HepG2 (cell line): ENCODE measurements around the gene TUBGCP6. TPM values are rescaled to one million over a fixed set of nuclear protein-coding genes. Genes with fewer than 3 reads are reported as not detected.

Experiments
- FUBP1 ChIP-seq: sonication (generic); formaldehyde crosslinking; IDR thresholded peaks from 2 replicates; pipeline ENCODE4 v1.5.1; 2020; ENCODE audit warnings: missing genetic modification reagents, mild to moderate bottlenecking, borderline replicate concordance
- MAFG ChIP-seq: sonication (generic); formaldehyde crosslinking; IDR thresholded peaks from 2 replicates; pipeline ENCODE4 v1.5.1; 2020; ENCODE audit warnings: mild to moderate bottlenecking, missing genetic modification reagents
- MEIS2 ChIP-seq: sonication (generic); formaldehyde crosslinking; IDR thresholded peaks from 2 replicates; pipeline ENCODE4 v1.9.0; 2021; ENCODE audit warnings: mild to moderate bottlenecking, missing genetic modification reagents
- NONO ChIP-seq, 2 experiments: fragments of 450-650 bp in 1 of 2; sonication (generic) in 1 of 2; formaldehyde crosslinking in 1 of 2; IDR thresholded peaks in 1 of 2; conservative IDR thresholded peaks in 1 of 2; 2 replicates each; pipeline versions ENCODE4 v1.6.1 to v1.8.0; 2017 to 2022; ENCODE audit warnings: mild to moderate bottlenecking in 1 of 2, missing genetic modification reagents in 1 of 2, moderate library complexity in 1 of 2
- POLR2G ChIP-seq: fragments of 200-400 bp; formaldehyde crosslinking; IDR thresholded peaks from 2 replicates; pipeline ENCODE4 v1.6.1; 2018; ENCODE audit warnings: mild to moderate bottlenecking, low read depth, low read length, moderate library complexity
- PRMT3 ChIP-seq: sonication (generic); formaldehyde crosslinking; IDR thresholded peaks from 2 replicates; pipeline ENCODE4 v1.8.1; 2022; ENCODE audit warnings: low read depth, mild to moderate bottlenecking, moderate library complexity, missing genetic modification reagents, borderline replicate concordance
- RFX5 ChIP-seq: IDR thresholded peaks from 2 replicates; pipeline ENCODE4 v1.6.1; 2011; ENCODE audit warnings: low read depth, low read length, improper control_type of control experiment
- ZNF263 ChIP-seq: sonication (generic); formaldehyde crosslinking; IDR thresholded peaks from 2 replicates; pipeline ENCODE4 v1.4.0; 2020; ENCODE audit warnings: missing genetic modification reagents
- ZNF451 ChIP-seq: sonication (generic); formaldehyde crosslinking; IDR thresholded peaks from 2 replicates; pipeline ENCODE4 v1.5.0; 2020; ENCODE audit warnings: mild to moderate bottlenecking, missing genetic modification reagents
- ZNF484 ChIP-seq: sonication (generic); formaldehyde crosslinking; IDR thresholded peaks from 2 replicates; pipeline ENCODE4 v1.5.1; 2020; ENCODE audit warnings: mild to moderate bottlenecking, low read depth, missing genetic modification reagents, borderline replicate concordance
- ZNF780A ChIP-seq: sonication (generic); formaldehyde crosslinking; IDR thresholded peaks from 2 replicates; pipeline ENCODE4 v1.8.0; 2022; ENCODE audit warnings: mild to moderate bottlenecking, missing genetic modification reagents, moderate library complexity
- polyA plus RNA-seq, 8 experiments: library from polyadenylated mRNA; depleted of rRNA in 3 of 8; stranded (reverse) in 7 of 8; unstranded in 1 of 8; fragments of >200 nt; fragmentation: Illumina TruSeq in 4 of 8; extraction: Trizol in 4 of 8; gene quantifications; 2 replicates each; pipeline versions ENCODE4 v1.2.1 to v1.2.3, GENCODE V29; 2011 to 2016; ENCODE audit warnings: low read depth in 4 of 8, missing spikeins in 1 of 8, mixed read lengths in 1 of 8; ENCODE audit not compliant: insufficient read depth in 1 of 8
- total RNA-seq, 5 experiments: library from RNA; depleted of rRNA; stranded (reverse); fragments of >200 nt; fragmentation: Illumina TruSeq; extraction: Trizol; gene quantifications; 2 replicates each; pipeline ENCODE4 v1.2.3, GENCODE V29; 2016; ENCODE audit warnings: low read depth in 1 of 5
- TF ChIP-seq, protein P1 (sequence below): sonication (generic); formaldehyde crosslinking; IDR thresholded peaks from 2 replicates; pipeline ENCODE4 v1.8.0; 2022; ENCODE audit warnings: mild to moderate bottlenecking, missing genetic modification reagents; ENCODE audit not compliant: insufficient replicate concordance
- TF ChIP-seq, protein P2 (sequence below): sonication (generic); formaldehyde crosslinking; IDR thresholded peaks from 2 replicates; pipeline ENCODE4 v1.4.0; 2020; ENCODE audit warnings: mild to moderate bottlenecking, missing genetic modification reagents, borderline replicate concordance
- TF ChIP-seq, protein P3 (sequence below): sonication (generic); formaldehyde crosslinking; IDR thresholded peaks from 2 replicates; pipeline ENCODE4 v1.4.0; 2020; ENCODE audit warnings: missing genetic modification reagents, low read depth, mild to moderate bottlenecking, borderline replicate concordance
- TF ChIP-seq, protein P4 (sequence below): sonication (generic); formaldehyde crosslinking; IDR thresholded peaks from 2 replicates; pipeline ENCODE4 v1.4.0; 2020; ENCODE audit warnings: missing genetic modification reagents, borderline replicate concordance

Gene TUBGCP6
- total and polyA plus RNA-seq, 2 of the 13 experiments (the other 11 are each of a cell fraction or from before 2014, with no cell fraction given): 14.6 to 15.7 TPM

DNA sequence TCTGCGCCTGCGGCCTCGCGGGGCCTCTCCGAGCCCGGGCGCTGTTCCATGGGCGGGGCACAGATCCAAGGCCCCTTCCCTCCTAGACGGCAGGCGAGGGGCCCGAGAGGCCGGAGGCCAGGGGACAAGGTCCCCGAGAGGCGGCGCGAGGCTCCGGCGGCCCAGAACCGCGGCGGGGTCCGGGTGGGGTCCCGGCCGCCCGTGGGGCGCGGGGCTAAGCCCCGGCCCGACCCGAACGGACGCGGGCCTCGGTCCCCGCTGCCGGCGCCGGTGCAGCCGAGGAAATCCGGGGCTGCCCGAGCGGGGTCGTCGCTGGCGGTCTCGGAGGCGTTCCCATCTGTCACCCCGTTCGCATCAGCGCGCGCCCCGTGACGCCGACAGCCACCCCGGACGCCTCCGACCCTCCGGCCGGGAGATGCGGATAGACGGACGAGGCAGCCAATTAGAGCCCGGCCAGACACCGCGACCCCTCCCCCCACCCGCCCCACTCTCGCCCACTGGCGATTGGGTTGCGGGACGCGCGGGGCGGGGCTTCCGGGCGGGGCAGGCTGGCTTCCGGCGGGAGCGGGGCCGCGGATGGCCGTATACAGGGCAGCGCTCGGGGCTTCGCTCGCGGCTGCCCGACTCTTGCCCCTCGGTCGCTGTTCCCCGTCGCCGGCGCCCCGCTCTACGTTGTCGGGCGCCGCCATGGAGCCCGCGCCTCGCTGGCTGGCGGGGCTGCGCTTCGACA, 44.2 kb downstream of the TUBGCP6 start, which contains the start of gene SELENOO (continued):
- no peak for TF ChIP-seq FUBP1
- TF ChIP-seq, protein P1, sequence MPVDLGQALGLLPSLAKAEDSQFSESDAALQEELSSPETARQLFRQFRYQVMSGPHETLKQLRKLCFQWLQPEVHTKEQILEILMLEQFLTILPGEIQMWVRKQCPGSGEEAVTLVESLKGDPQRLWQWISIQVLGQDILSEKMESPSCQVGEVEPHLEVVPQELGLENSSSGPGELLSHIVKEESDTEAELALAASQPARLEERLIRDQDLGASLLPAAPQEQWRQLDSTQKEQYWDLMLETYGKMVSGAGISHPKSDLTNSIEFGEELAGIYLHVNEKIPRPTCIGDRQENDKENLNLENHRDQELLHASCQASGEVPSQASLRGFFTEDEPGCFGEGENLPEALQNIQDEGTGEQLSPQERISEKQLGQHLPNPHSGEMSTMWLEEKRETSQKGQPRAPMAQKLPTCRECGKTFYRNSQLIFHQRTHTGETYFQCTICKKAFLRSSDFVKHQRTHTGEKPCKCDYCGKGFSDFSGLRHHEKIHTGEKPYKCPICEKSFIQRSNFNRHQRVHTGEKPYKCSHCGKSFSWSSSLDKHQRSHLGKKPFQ (CRISPR knock-in tag): no peak
- no peak for TF ChIP-seq NONO (IDR thresholded peaks at IDR 0.05)
- peak; percentile 54; the same call in 1 of the 2 replicates for TF ChIP-seq NONO (CRISPR knock-in tag; conservative IDR thresholded peaks at IDR 0.05)
- no peak for TF ChIP-seq RFX5
- TF ChIP-seq PRMT3 (CRISPR knock-in tag): no peak
- TF ChIP-seq, protein P2, sequence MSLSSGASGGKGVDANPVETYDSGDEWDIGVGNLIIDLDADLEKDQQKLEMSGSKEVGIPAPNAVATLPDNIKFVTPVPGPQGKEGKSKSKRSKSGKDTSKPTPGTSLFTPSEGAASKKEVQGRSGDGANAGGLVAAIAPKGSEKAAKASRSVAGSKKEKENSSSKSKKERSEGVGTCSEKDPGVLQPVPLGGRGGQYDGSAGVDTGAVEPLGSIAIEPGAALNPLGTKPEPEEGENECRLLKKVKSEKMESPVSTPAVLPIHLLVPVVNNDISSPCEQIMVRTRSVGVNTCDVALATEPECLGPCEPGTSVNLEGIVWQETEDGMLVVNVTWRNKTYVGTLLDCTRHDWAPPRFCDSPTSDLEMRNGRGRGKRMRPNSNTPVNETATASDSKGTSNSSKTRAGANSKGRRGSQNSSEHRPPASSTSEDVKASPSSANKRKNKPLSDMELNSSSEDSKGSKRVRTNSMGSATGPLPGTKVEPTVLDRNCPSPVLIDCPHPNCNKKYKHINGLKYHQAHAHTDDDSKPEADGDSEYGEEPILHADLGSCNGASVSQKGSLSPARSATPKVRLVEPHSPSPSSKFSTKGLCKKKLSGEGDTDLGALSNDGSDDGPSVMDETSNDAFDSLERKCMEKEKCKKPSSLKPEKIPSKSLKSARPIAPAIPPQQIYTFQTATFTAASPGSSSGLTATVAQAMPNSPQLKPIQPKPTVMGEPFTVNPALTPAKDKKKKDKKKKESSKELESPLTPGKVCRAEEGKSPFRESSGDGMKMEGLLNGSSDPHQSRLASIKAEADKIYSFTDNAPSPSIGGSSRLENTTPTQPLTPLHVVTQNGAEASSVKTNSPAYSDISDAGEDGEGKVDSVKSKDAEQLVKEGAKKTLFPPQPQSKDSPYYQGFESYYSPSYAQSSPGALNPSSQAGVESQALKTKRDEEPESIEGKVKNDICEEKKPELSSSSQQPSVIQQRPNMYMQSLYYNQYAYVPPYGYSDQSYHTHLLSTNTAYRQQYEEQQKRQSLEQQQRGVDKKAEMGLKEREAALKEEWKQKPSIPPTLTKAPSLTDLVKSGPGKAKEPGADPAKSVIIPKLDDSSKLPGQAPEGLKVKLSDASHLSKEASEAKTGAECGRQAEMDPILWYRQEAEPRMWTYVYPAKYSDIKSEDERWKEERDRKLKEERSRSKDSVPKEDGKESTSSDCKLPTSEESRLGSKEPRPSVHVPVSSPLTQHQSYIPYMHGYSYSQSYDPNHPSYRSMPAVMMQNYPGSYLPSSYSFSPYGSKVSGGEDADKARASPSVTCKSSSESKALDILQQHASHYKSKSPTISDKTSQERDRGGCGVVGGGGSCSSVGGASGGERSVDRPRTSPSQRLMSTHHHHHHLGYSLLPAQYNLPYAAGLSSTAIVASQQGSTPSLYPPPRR (CRISPR knock-in tag): peak; percentile 20; the same call in 1 of the 2 replicates
- TF ChIP-seq POLR2G: peak; percentile 75
- TF ChIP-seq ZNF263: no peak
- no peak for TF ChIP-seq ZNF780A (CRISPR knock-in tag)
- TF ChIP-seq, protein P3, sequence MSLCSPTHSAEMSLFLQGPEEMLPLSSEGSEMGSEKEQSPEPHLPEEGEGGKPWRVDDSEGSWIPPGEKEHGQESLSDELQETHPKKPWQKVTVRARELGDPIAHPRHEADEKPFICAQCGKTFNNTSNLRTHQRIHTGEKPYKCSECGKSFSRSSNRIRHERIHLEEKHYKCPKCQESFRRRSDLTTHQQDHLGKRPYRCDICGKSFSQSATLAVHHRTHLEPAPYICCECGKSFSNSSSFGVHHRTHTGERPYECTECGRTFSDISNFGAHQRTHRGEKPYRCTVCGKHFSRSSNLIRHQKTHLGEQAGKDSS (CRISPR knock-in tag): 0 out of 2 replicates have a peak, but pooled peaks have one; percentile 25
- TF ChIP-seq ZNF451 (CRISPR knock-in tag): peak; percentile 39; the same call in 1 of the 2 replicates
- TF ChIP-seq MAFG: no peak
- peak; percentile 17; the same call in 1 of the 2 replicates for TF ChIP-seq MEIS2
- TF ChIP-seq, protein P4, sequence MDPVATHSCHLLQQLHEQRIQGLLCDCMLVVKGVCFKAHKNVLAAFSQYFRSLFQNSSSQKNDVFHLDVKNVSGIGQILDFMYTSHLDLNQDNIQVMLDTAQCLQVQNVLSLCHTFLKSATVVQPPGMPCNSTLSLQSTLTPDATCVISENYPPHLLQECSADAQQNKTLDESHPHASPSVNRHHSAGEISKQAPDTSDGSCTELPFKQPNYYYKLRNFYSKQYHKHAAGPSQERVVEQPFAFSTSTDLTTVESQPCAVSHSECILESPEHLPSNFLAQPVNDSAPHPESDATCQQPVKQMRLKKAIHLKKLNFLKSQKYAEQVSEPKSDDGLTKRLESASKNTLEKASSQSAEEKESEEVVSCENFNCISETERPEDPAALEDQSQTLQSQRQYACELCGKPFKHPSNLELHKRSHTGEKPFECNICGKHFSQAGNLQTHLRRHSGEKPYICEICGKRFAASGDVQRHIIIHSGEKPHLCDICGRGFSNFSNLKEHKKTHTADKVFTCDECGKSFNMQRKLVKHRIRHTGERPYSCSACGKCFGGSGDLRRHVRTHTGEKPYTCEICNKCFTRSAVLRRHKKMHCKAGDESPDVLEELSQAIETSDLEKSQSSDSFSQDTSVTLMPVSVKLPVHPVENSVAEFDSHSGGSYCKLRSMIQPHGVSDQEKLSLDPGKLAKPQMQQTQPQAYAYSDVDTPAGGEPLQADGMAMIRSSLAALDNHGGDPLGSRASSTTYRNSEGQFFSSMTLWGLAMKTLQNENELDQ (CRISPR knock-in tag): no peak
- TF ChIP-seq ZNF484 (CRISPR knock-in tag): no peak
